GM12878 (cell line): ENCODE data around the gene STK39. TPM values are rescaled to one million over a fixed set of nuclear protein-coding genes. Genes with fewer than 3 reads are reported as not detected.

Experiments used
- ATAC-seq: fragments of 200-7000 bp; cut with Tn5 transposase; 3 replicates; pipeline ENCODE4 v1.9.1; 2020; ENCODE audit warnings: mild to moderate bottlenecking, moderate library complexity
- BruUV-seq: library from RNA; stranded (reverse); fragments of 400-500 nt; replicated peaks from 2 replicates; lab custom pipeline; 2021; lab: Mats Ljungman, UMichigan
- CTCF ChIA-PET: fragments of 300-600 bp; sonication (Branson Sonifier 250); formaldehyde crosslinking; extraction: SDS; loops from one replicate; lab custom pipeline; 2021; ENCODE audit warnings: inconsistent platforms; lab: Yijun Ruan, JAX
- POLR2A ChIA-PET: fragments of 350-600 bp; formaldehyde crosslinking; extraction: SDS; loops from one replicate; lab custom pipeline; 2021; ENCODE audit warnings: inconsistent platforms; lab: Charles Lee
- RAD21 ChIA-PET: fragments of 300-600 bp; sonication (Branson Sonifier 250); formaldehyde crosslinking; loops from one replicate; lab custom pipeline; 2023; ENCODE audit warnings: antibody characterized with exemption; ENCODE audit not compliant: unreplicated experiment; lab: Charles Lee
- SMC1A ChIA-PET: fragments of 300-600 bp; sonication (Branson Sonifier 250); formaldehyde crosslinking; loops from one replicate; lab custom pipeline; 2023; ENCODE audit not compliant: unreplicated experiment, uncharacterized antibody; lab: Charles Lee
- DNase-seq: peaks from one replicate; pipeline ENCODE4 v3.0.0-alpha.2; 2011; ENCODE audit warnings: low read depth, low spot score
- FAIRE-seq: peaks from 3 replicates; lab custom pipeline; 2011; peaks lifted over from hg19 to GRCh38; lab: Jason Lieb, UNC
- H2AFZ ChIP-seq: 2 replicates; pipeline ENCODE4 v1.6.0; 2011; ENCODE audit warnings: low read depth, low read length, control low read depth; ENCODE audit not compliant: control insufficient read depth
- H3K27ac ChIP-seq: 2 replicates; pipeline ENCODE4 v1.5.1; 2011; ENCODE audit warnings: control low read depth; ENCODE audit not compliant: control insufficient read depth, insufficient read depth
- H3K27me3 ChIP-seq, 2 experiments: replicated peaks in 1 of 2; 2 replicates each; pipeline versions ENCODE4 v1.6.0 to v1.6.1; 2011; ENCODE audit warnings: low read length in 1 of 2; ENCODE audit not compliant: control insufficient read depth in 2 of 2, insufficient read depth in 2 of 2
- H3K36me3 ChIP-seq, 2 experiments: 2 replicates each; pipeline ENCODE4 v1.5.1; 2011; ENCODE audit warnings: low read length in 1 of 2; ENCODE audit not compliant: control insufficient read depth in 2 of 2, insufficient read depth in 2 of 2
- H3K4me1 ChIP-seq: 2 replicates; pipeline ENCODE4 v1.6.1; 2011; ENCODE audit warnings: mild to moderate bottlenecking, low read length, moderate library complexity, mixed read lengths; ENCODE audit not compliant: control insufficient read depth, insufficient read depth
- H3K4me2 ChIP-seq: 2 replicates; pipeline ENCODE4 v1.6.0; 2011; ENCODE audit warnings: control low read depth; ENCODE audit not compliant: control insufficient read depth, insufficient read depth
- H3K4me3 ChIP-seq: fragments of 200-600 bp; sonication (generic); 2 replicates; pipeline ENCODE4 v1.5.1; 2016
- H3K79me2 ChIP-seq: 2 replicates; pipeline ENCODE4 v1.6.0; 2011; ENCODE audit warnings: low read length; ENCODE audit not compliant: control insufficient read depth, insufficient read depth
- H3K9ac ChIP-seq: 2 replicates; pipeline ENCODE4 v1.8.0; 2011; ENCODE audit warnings: low read length, control low read depth, mixed read lengths; ENCODE audit not compliant: control insufficient read depth, insufficient read depth
- H3K9me3 ChIP-seq: replicated peaks from 3 replicates; pipeline ENCODE4 v1.5.1; 2011; ENCODE audit warnings: mild to moderate bottlenecking, low read length; ENCODE audit not compliant: control insufficient read depth, insufficient read depth
- H4K20me1 ChIP-seq: 2 replicates; pipeline ENCODE4 v1.6.0; 2011; ENCODE audit not compliant: control insufficient read depth, insufficient read depth
- ASH2L ChIP-seq: fragments of 300-600, 200-600 bp; sonication (generic); IDR thresholded peaks from 2 replicates; pipeline ENCODE4 v1.6.1; 2017; ENCODE audit warnings: low read depth, mild to moderate bottlenecking, borderline replicate concordance
- CUX1 ChIP-seq: IDR thresholded peaks from 2 replicates; pipeline ENCODE4 v1.6.1; 2012; ENCODE audit warnings: improper control_type of control experiment, low read depth, low read length; ENCODE audit not compliant: insufficient replicate concordance
- E2F4 ChIP-seq: IDR thresholded peaks from 2 replicates; pipeline ENCODE4 v1.6.1; 2012; ENCODE audit warnings: low read depth, low read length, improper control_type of control experiment
- HCFC1 ChIP-seq: fragments of 150-350 bp; IDR thresholded peaks from 2 replicates; pipeline ENCODE4 v1.6.1; 2014; ENCODE audit warnings: low read length
- KDM1A ChIP-seq: fragments of 200-600 bp; sonication (generic); IDR thresholded peaks from 2 replicates; pipeline ENCODE4 v1.6.1; 2016; ENCODE audit warnings: borderline replicate concordance
- RELA ChIP-seq: fragments of 450-650 bp; IDR thresholded peaks from 2 replicates; pipeline ENCODE4 v1.8.0; 2014; ENCODE audit warnings: borderline replicate concordance; ENCODE audit not compliant: partially characterized antibody
- SIX5 ChIP-seq: IDR thresholded peaks from 2 replicates; pipeline ENCODE4 v1.6.1; 2011; ENCODE audit warnings: mild to moderate bottlenecking, low read depth, low read length, moderate library complexity; ENCODE audit not compliant: severe bottlenecking
- ZNF207 ChIP-seq: fragments of 450-650 bp; IDR thresholded peaks from 2 replicates; pipeline ENCODE4 v1.6.1; 2014; ENCODE audit warnings: antibody characterized with exemption, mild to moderate bottlenecking, borderline replicate concordance
- ZNF592 ChIP-seq: fragments of 450-650 bp; IDR thresholded peaks from 2 replicates; pipeline ENCODE4 v1.6.1; 2017; ENCODE audit warnings: mild to moderate bottlenecking, moderate library complexity
- WGBS: methylation state at CpG from one replicate; pipeline ENCODE4 v1.1.6; 2016; ENCODE audit warnings: low lambda C conversion rate; ENCODE audit not compliant: insufficient replicate concordance, insufficient coverage; ENCODE audit errors: missing lambda C conversion rate; 5-methylcytosine and 5-hydroxymethylcytosine counted together
- in situ Hi-C: fragments of 300-500 bp; cut with MboI; formaldehyde crosslinking; loops from 9 replicates; pipeline ENCODE4 v1.14.3; 2018; ENCODE audit warnings: mixed read lengths
- intact Hi-C: fragments of 100-400 bp; cut with micrococcal nuclease; formaldehyde crosslinking; loops from one replicate; pipeline ENCODE4 v1.14.2; 2022; ENCODE audit not compliant: unreplicated experiment
- polyA plus RNA-seq, 11 experiments: library from polyadenylated mRNA; depleted of rRNA in 4 of 11; unstranded in 6 of 11; stranded (reverse) in 5 of 11; fragments of >200 nt; fragmentation: Nextera tagmentation in 4 of 11; fragmentation: Illumina TruSeq in 1 of 11; extraction: Ambion mirVana in 4 of 11; extraction: Trizol in 1 of 11; gene quantifications; 1 replicate in 1 of 11; 2 replicates in 10 of 11; pipeline versions ENCODE4 v1.2.1 to v1.2.3, GENCODE V29; 2011 to 2016; ENCODE audit warnings: inconsistent platforms in 2 of 11, missing spikeins in 2 of 11, low read depth in 1 of 11
- total RNA-seq, 4 experiments: library from RNA; depleted of rRNA in 3 of 4; stranded (reverse); fragments of >200 nt in 3 of 4; fragmentation: Illumina TruSeq in 1 of 4; extraction: Trizol in 1 of 4; gene quantifications; 2 replicates each; pipeline versions ENCODE4 v1.2.1 to v1.2.3, GENCODE V29; 2013 to 2021
- TF ChIP-seq, protein P1 (sequence below): fragments of 450-650 bp; conservative IDR thresholded peaks from 2 replicates; pipeline ENCODE4 v1.6.1; 2017; ENCODE audit warnings: mild to moderate bottlenecking, moderate library complexity
- TF ChIP-seq, protein P2 (sequence below): IDR thresholded peaks from 2 replicates; pipeline ENCODE4 v1.6.1; 2011; ENCODE audit warnings: low read depth, mild to moderate bottlenecking, low read length, moderate library complexity, borderline replicate concordance; ENCODE audit errors: extremely low read depth

Gene STK39
- total and polyA plus RNA-seq, 10 of the 15 experiments (the other 5 are each of a cell fraction or from before 2014, with no cell fraction given), result 0.03 to 0.21 (median 0.07) TPM; not detected in 5

- 0% methylated on average over 2 of the region's 2 CpGs for WGBS
- no peak for TF ChIP-seq ZNF207
- no peak for TF ChIP-seq ZNF592
- TF ChIP-seq, protein P1, sequence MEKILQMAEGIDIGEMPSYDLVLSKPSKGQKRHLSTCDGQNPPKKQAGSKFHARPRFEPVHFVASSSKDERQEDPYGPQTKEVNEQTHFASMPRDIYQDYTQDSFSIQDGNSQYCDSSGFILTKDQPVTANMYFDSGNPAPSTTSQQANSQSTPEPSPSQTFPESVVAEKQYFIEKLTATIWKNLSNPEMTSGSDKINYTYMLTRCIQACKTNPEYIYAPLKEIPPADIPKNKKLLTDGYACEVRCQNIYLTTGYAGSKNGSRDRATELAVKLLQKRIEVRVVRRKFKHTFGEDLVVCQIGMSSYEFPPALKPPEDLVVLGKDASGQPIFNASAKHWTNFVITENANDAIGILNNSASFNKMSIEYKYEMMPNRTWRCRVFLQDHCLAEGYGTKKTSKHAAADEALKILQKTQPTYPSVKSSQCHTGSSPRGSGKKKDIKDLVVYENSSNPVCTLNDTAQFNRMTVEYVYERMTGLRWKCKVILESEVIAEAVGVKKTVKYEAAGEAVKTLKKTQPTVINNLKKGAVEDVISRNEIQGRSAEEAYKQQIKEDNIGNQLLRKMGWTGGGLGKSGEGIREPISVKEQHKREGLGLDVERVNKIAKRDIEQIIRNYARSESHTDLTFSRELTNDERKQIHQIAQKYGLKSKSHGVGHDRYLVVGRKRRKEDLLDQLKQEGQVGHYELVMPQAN, result no peak
- TF ChIP-seq SIX5, result no peak
- no peak for TF ChIP-seq E2F4
- no peak for TF ChIP-seq KDM1A
- TF ChIP-seq ASH2L, result no peak
- TF ChIP-seq RELA, result no peak
- TF ChIP-seq CUX1, result no peak
- TF ChIP-seq HCFC1, result no peak
- TF ChIP-seq, protein P2, sequence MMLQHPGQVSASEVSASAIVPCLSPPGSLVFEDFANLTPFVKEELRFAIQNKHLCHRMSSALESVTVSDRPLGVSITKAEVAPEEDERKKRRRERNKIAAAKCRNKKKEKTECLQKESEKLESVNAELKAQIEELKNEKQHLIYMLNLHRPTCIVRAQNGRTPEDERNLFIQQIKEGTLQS, result no peak
Observed at GRCh38 chr2:168294409-168294808, 47.0 kb upstream of the STK39 start.

More at GRCh38 chr2:168294409-168294808, 47.0 kb upstream of the STK39 start:
- no peaks in the 10 kb centered on the region for H3K27me3 ChIP-seq
- H3K9me3 ChIP-seq, result no peaks in the 10 kb centered on the region
- no peaks in the 10 kb centered on the region for H3K36me3 ChIP-seq
- BruUV-seq, result no TSS peak
- ChIA-PET CTCF (no interaction called here), RAD21 (no interaction called here), SMC1A (no interaction called here), POLR2A (no interaction called here)
- H3K9ac ChIP-seq, result no peak overlapping the region
- H3K79me2 ChIP-seq, result no peaks in the 10 kb centered on the region
- no peak overlapping the region for H2AFZ ChIP-seq
- no peak overlapping the region for H3K4me3 ChIP-seq
- in situ Hi-C loops, result no loop called here
- no peaks in the 10 kb centered on the region for H3K4me1 ChIP-seq
- H3K27ac ChIP-seq, result no peak overlapping the region
- DNase-seq (no peak), ATAC-seq (no peak), FAIRE-seq (no peak)
- intact Hi-C loops, result no loop called here
- H4K20me1 ChIP-seq, result no peaks in the 10 kb centered on the region
- H3K4me2 ChIP-seq, result no peak overlapping the region
